PC-3 (cell line): Measurements from ENCODE around the gene CSK. TPM values are rescaled to one million over a fixed set of nuclear protein-coding genes. Genes with fewer than 3 reads are reported as not detected.

Experiments
- ATAC-seq: fragments of 200-7000 bp; cut with Tn5 transposase; 2 replicates; pipeline ENCODE4 v1.9.1; 2020; ENCODE audit warnings: mild to moderate bottlenecking, moderate library complexity
- BruUV-seq: library from RNA; stranded (reverse); fragments of 400-500 nt; replicated peaks from 2 replicates; lab custom pipeline; 2021; lab: Mats Ljungman, UMichigan
- CTCF ChIA-PET: fragments of 300-600 bp; sonication (Branson Sonifier 250); formaldehyde crosslinking; loops from one replicate; lab custom pipeline; 2022; ENCODE audit warnings: antibody characterized with exemption; lab: Charles Lee
- POLR2A ChIA-PET: fragments of 300-600 bp; sonication (Branson Sonifier 250); formaldehyde crosslinking; loops from one replicate; lab custom pipeline; 2022; ENCODE audit warnings: antibody characterized with exemption; ENCODE audit not compliant: unreplicated experiment; lab: Charles Lee
- DNase-seq: peaks from one replicate; pipeline ENCODE4 v3.0.0-alpha.2; 2015
- H2AFZ ChIP-seq: fragments of 300-600 bp; sonication (generic); 2 replicates; pipeline ENCODE4 v1.6.0; 2016; ENCODE audit warnings: antibody characterized with exemption, low read length
- H3F3A ChIP-seq: fragments of 300-600 bp; sonication (generic); one replicate; pipeline ENCODE4 v1.6.0; 2017; ENCODE audit warnings: antibody characterized with exemption, low read length, control low read depth, mild to moderate bottlenecking; ENCODE audit not compliant: unreplicated experiment
- H3K27ac ChIP-seq: fragments of 300-600 bp; sonication (generic); 2 replicates; pipeline ENCODE4 v1.5.1; 2016; ENCODE audit warnings: mild to moderate bottlenecking, low read length
- H3K27me3 ChIP-seq: fragments of 300-600 bp; sonication (generic); 2 replicates; pipeline ENCODE4 v1.6.1; 2016; ENCODE audit warnings: low read length, mixed read lengths
- H3K36me3 ChIP-seq: fragments of 300-600 bp; sonication (generic); 2 replicates; pipeline ENCODE4 v1.6.1; 2016; ENCODE audit warnings: low read depth, mixed run types, low read length, mixed read lengths
- H3K4me1 ChIP-seq: fragments of 300-600 bp; sonication (generic); 2 replicates; pipeline ENCODE4 v1.5.1; 2016; ENCODE audit warnings: low read length; ENCODE audit not compliant: insufficient read depth
- H3K4me2 ChIP-seq: fragments of 300-600 bp; sonication (generic); 2 replicates; pipeline ENCODE4 v1.6.0; 2016; ENCODE audit warnings: low read length
- H3K4me3 ChIP-seq: fragments of 300-600 bp; sonication (generic); 2 replicates; pipeline ENCODE4 v1.5.1; 2016; ENCODE audit warnings: mild to moderate bottlenecking, low read length, mixed read lengths
- H3K79me2 ChIP-seq: fragments of 300-600 bp; sonication (generic); 2 replicates; pipeline ENCODE4 v1.6.1; 2017; ENCODE audit warnings: low read length, mixed read lengths
- H3K9ac ChIP-seq: fragments of 300-600 bp; sonication (generic); 2 replicates; pipeline ENCODE4 v1.6.0; 2016; ENCODE audit warnings: mild to moderate bottlenecking, low read length
- H3K9me2 ChIP-seq: fragments of 300-600 bp; sonication (generic); replicated peaks from 2 replicates; pipeline ENCODE4 v1.6.1; 2016; ENCODE audit warnings: mixed run types, low read length, mixed read lengths
- H3K9me3 ChIP-seq: fragments of 300-600 bp; sonication (generic); 2 replicates; pipeline ENCODE4 v1.6.1; 2016; ENCODE audit warnings: low read length, mixed read lengths
- H4K20me1 ChIP-seq: fragments of 300-600 bp; sonication (generic); 2 replicates; pipeline ENCODE4 v1.6.1; 2016; ENCODE audit warnings: low read length, mixed read lengths
- CTCF ChIP-seq: fragments of 300-600 bp; sonication (generic); conservative IDR thresholded peaks from 2 replicates; pipeline ENCODE4 v1.5.1; 2017; ENCODE audit warnings: antibody characterized with exemption, low read depth, mild to moderate bottlenecking, low read length
- EZH2 ChIP-seq: fragments of 300-600 bp; sonication (generic); IDR thresholded peaks from one replicate; pipeline ENCODE4 v1.6.1; 2017; ENCODE audit warnings: antibody characterized with exemption, mild to moderate bottlenecking, low read length; ENCODE audit not compliant: unreplicated experiment
- EZH2phosphoT487 ChIP-seq: fragments of 300-600 bp; sonication (generic); IDR thresholded peaks from 2 replicates; pipeline ENCODE4 v1.6.1; 2018; ENCODE audit warnings: mild to moderate bottlenecking, antibody characterized with exemption, low read length, borderline replicate concordance
- intact Hi-C: fragments of 100-400 bp; cut with micrococcal nuclease; formaldehyde crosslinking; loops from 2 replicates; pipeline ENCODE4 v1.9.0; 2023
- total RNA-seq: library from RNA; depleted of rRNA; stranded (reverse); fragments of >200 nt; gene quantifications from 2 replicates; pipeline ENCODE4 v1.2.3, GENCODE V29; 2014

The CSK gene
- total RNA-seq, 1 experiment from 2014 or later = 38.0 TPM

GRCh38 chr15:74790080-74790916 lies 8.4 kb downstream of the CSK start:
- peaks cover 35% of the 10 kb centered on the region; the same call in 1 of the 2 replicates for H4K20me1 ChIP-seq
- H2AFZ ChIP-seq = no peak overlapping the region
- intact Hi-C loops = no loop called here
- ATAC-seq = no peak
- no peak overlapping the region for H3K9ac ChIP-seq
- DNase-seq = no peak
- H3F3A ChIP-seq = no peaks in the 10 kb centered on the region
- H3K27me3 ChIP-seq = no peaks in the 10 kb centered on the region
- H3K9me3 ChIP-seq = no peaks in the 10 kb centered on the region
- H3K27ac ChIP-seq = no peak overlapping the region
- H3K9me2 ChIP-seq = no peaks in the 10 kb centered on the region
- peaks cover 11% of the 10 kb centered on the region for H3K4me1 ChIP-seq
- no peak overlapping the region for H3K4me2 ChIP-seq
- TF ChIP-seq EZH2 (no peak), CTCF (no peak), EZH2phosphoT487 (no peak)
- H3K4me3 ChIP-seq = no peak overlapping the region
- H3K36me3 ChIP-seq = no peaks in the 10 kb centered on the region
- ChIA-PET CTCF (interaction anchor here (0.8 kb wide), 1 partner anchor 46 kb away, joined by 3 read pairs; no protein-coding TSS in a partner anchor), POLR2A (no interaction called here)
- H3K79me2 ChIP-seq = peaks cover 84% of the 10 kb centered on the region
- BruUV-seq = no TSS peak

- Histone ChIP-seq H3K36me3 (no peaks in the 10 kb centered on the region), H3K79me2 (peaks cover 80% of the 10 kb centered on the region), H3K4me2 (no peak overlapping the region), H3K4me3 (no peak overlapping the region), H3K9me2 (no peaks in the 10 kb centered on the region), H3K27me3 (no peaks in the 10 kb centered on the region), H3K27ac (no peak overlapping the region), H3K4me1 (peaks cover 11% of the 10 kb centered on the region), H3K9ac (no peak overlapping the region), H4K20me1 (peaks cover 35% of the 10 kb centered on the region; the same call in 1 of the 2 replicates), H3K9me3 (no peaks in the 10 kb centered on the region), H3F3A (no peaks in the 10 kb centered on the region), H2AFZ (no peak overlapping the region)
- DNase-seq (no peak), ATAC-seq (no peak)
- TF ChIP-seq EZH2phosphoT487 = no peak
- TF ChIP-seq EZH2 = no peak
- TF ChIP-seq CTCF = no peak
- ChIA-PET POLR2A (no interaction called here), CTCF (no interaction called here)
- intact Hi-C loops = no loop called here
- BruUV-seq = no TSS peak
These were observed 9.1 kb downstream of the CSK start for GRCh38 chr15:74791007-74791406.

GRCh38 chr15:74791667-74792066 lies 9.8 kb downstream of the CSK start:
- no peak overlapping the region for H2AFZ ChIP-seq
- ATAC-seq (no peak), DNase-seq (no peak)
- peaks cover 11% of the 10 kb centered on the region for H3K4me1 ChIP-seq
- no peak overlapping the region for H3K9ac ChIP-seq
- TF ChIP-seq CTCF (no peak), EZH2phosphoT487 (no peak)
- intact Hi-C loops = no loop called here
- CTCF ChIA-PET = no interaction called here
- H3K79me2 ChIP-seq = peaks cover 74% of the 10 kb centered on the region
- no peaks in the 10 kb centered on the region for H3K9me3 ChIP-seq
- H3K4me2 ChIP-seq = no peak overlapping the region
- POLR2A ChIA-PET = no interaction called here
- BruUV-seq = no TSS peak
- H4K20me1 ChIP-seq = peaks cover 35% of the 10 kb centered on the region; the same call in 1 of the 2 replicates
- no peak overlapping the region for H3K27ac ChIP-seq
- H3K36me3 ChIP-seq = no peaks in the 10 kb centered on the region
- no peaks in the 10 kb centered on the region for H3F3A ChIP-seq
- no peaks in the 10 kb centered on the region for H3K27me3 ChIP-seq
- no peak overlapping the region for H3K4me3 ChIP-seq
- H3K9me2 ChIP-seq = no peaks in the 10 kb centered on the region
